Right atrium auricular region (tissue), 2 donors: ENCODE results near the gene RPL22. TPM values are rescaled to one million over a fixed set of nuclear protein-coding genes. Genes with fewer than 3 reads are reported as not detected.

Experiments
- DNase-seq: peaks from one replicate; pipeline ENCODE4 v3.0.0-alpha.2; 2019; ENCODE audit warnings: low spot score
- H3K27ac ChIP-seq, 2 donors: fragments of 200-600 bp; sonication (generic); 1 replicate in 1 of 2; 2 replicates in 1 of 2; pipeline ENCODE4 v1.5.1; 2016 to 2019
- H3K27me3 ChIP-seq, 2 donors: fragments of 200-600 bp; sonication (generic); one replicate each; pipeline versions ENCODE4 v1.5.1 to v1.6.0; 2017 to 2019
- H3K36me3 ChIP-seq: fragments of 200-600 bp; sonication (generic); one replicate; pipeline ENCODE4 v1.5.1; 2016
- H3K4me1 ChIP-seq, 2 donors: fragments of 200-600 bp; sonication (generic); one replicate each; pipeline versions ENCODE4 v1.5.1 to v1.6.0; 2017 to 2019
- H3K4me3 ChIP-seq, 2 donors: fragments of 200-600 bp; sonication (generic); 1 replicate in 1 of 2; 2 replicates in 1 of 2; pipeline ENCODE4 v1.5.1; 2017 to 2019; ENCODE audit warnings: mild to moderate bottlenecking in 1 of 2, moderate library complexity in 1 of 2
- H3K9me3 ChIP-seq, 2 donors: fragments of 200-600 bp; sonication (generic); one replicate each; pipeline ENCODE4 v1.5.1; 2019
- total RNA-seq, 2 donors: library from RNA; depleted of rRNA; stranded (reverse); fragments of >200 nt; gene quantifications; one replicate each; pipeline ENCODE4 v1.1.0, GENCODE V29; 2016
- TF ChIP-seq, protein P1 (sequence below), 2 donors: fragments of 200-600 bp; sonication (generic); IDR thresholded peaks; one replicate each; pipeline ENCODE4 v1.5.1; 2019; ENCODE audit warnings: antibody characterized with exemption in 2 of 2

The RPL22 gene
- total RNA-seq, 2 donors from 2014 or later, result 75.4 to 115 TPM

DNA sequence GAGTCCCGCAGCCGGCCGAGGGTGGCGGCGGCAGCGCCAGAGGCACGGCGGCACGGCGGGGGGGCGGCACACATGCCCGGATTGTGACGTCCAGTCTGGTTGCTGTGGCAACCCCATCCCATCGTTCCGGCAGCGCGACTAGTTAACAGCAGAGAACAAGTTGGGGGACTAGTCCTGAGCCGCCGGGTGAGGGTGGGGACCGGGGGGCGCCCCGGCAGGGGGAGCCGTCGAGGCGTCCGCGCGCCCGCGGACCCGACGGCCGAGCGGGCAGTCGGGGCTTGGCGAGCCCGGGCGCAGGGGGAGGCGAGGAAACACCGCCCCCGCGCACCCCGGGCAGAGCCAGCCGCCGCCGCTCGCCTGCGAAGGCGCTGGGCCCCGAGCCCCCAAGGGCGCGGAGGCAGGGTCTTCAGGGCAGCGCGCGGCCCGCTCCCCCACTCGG, 19.1 kb downstream of the RPL22 start, which contains the start of gene CHD5:
TSS of gene CHD5 (minus strand) at position 54 of the 439 bp plus-strand sequence. CDS start 298 bp downstream, outside the sequence.
- H3K27ac ChIP-seq, result no peak within 1 kb of the TSS
- H3K27me3 ChIP-seq, result peaks cover 0 to 8% of the 10 kb centered on the region in 2 donors
- peaks cover 3% of the 10 kb centered on the region for H3K36me3 ChIP-seq
- peak within 1 kb of the TSS; percentile 28 to 37 for H3K4me3 ChIP-seq
- TF ChIP-seq, protein P1, sequence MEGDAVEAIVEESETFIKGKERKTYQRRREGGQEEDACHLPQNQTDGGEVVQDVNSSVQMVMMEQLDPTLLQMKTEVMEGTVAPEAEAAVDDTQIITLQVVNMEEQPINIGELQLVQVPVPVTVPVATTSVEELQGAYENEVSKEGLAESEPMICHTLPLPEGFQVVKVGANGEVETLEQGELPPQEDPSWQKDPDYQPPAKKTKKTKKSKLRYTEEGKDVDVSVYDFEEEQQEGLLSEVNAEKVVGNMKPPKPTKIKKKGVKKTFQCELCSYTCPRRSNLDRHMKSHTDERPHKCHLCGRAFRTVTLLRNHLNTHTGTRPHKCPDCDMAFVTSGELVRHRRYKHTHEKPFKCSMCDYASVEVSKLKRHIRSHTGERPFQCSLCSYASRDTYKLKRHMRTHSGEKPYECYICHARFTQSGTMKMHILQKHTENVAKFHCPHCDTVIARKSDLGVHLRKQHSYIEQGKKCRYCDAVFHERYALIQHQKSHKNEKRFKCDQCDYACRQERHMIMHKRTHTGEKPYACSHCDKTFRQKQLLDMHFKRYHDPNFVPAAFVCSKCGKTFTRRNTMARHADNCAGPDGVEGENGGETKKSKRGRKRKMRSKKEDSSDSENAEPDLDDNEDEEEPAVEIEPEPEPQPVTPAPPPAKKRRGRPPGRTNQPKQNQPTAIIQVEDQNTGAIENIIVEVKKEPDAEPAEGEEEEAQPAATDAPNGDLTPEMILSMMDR (IDR thresholded peaks at IDR 0.05), result no peak
- H3K4me1 ChIP-seq, result peaks cover 0 to 25% of the 10 kb centered on the region in 2 donors
- H3K9me3 ChIP-seq, result no peaks in the 10 kb centered on the region
- no peak for DNase-seq

DNA sequence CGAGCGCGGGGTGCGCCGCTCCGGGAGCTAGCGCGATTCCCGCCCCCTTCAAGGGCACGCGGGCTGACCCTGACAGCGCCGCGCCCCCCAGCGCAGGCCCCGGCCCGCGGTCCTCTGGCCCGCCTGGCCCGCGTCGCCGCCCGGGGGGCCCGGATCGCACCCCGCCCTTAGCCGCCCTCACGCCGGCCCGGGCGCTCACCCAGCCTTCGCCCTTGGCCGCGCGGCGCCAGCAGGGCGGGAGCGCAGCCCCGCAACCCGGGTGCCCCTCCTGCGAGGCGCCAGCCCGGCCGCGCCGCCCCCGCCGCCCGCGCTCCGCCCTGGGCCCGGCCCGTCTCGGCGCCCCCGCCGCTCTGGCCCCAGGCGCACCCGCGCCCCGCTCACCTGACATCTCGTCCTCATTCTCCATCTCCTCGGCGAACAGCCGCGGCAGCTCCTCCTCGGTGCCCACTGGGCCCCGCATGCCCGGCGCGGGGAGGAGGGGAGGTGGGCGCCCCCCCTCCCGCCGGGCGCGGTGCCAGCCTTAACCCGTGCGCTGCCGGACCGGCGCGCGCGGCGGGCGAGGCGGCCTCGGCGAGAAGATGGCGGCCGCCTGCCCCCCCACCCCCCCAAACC, 19.7 kb downstream of the RPL22 start:
- Histone ChIP-seq H3K27ac (no peak overlapping the region), H3K27me3 (peaks cover 0 to 8% of the 10 kb centered on the region in 2 donors)
- TF ChIP-seq, protein P1 (IDR thresholded peaks at IDR 0.05), result no peak

DNA sequence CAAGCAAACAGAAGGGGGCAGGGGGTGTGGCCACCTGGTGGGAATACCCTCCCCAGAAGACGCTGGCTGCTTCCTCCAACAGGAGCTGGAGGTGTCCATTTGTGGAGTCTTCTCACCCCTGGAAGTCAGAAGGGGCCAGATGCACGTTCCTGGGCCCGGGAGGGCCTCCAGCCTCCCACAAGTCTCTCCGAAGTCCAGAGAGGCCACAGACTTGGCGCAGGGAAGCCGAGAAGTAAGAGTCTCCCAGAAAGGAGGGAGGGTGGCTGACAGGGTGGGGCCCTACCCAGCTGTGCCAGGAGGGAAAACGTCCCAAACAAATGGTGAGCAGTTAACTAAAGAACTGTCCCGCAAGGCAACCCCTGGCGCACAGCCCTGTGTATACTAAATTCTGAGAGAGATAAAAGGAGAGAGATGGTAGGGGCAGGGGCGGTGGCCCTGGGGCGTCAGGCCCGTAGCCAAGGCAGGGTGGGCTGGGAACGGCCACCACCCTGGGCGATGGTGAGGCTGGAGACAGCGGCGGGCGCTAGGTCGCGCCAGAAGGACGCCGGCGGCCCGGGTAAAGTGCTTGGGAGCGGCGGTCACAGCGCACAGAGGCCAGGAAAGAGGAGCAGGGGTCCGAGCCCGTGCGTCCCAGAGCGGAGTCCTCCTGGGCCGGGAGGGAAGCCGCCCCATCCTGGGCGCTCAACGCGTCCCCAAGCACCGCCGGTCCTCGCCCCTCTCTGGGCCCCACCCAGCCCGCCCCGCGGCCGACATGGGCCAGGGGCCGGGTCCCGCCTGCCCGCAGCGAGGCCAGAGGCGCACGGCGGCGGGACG, 20.4 kb downstream of the RPL22 start:
- H3K4me1 ChIP-seq, result peaks cover 0 to 25% of the 10 kb centered on the region in 2 donors
- peak overlapping the region; percentile 28 to 35 for H3K4me3 ChIP-seq
- no peak for DNase-seq
- H3K27me3 ChIP-seq, result peaks cover 0 to 8% of the 10 kb centered on the region in 2 donors
- TF ChIP-seq, protein P1 (IDR thresholded peaks at IDR 0.05), result no peak
- H3K27ac ChIP-seq, result no peak overlapping the region
- H3K9me3 ChIP-seq, result no peaks in the 10 kb centered on the region
- no peaks in the 10 kb centered on the region for H3K36me3 ChIP-seq

More for the DNA sequence above, 19.7 kb downstream of the RPL22 start:
- peaks cover 0 to 25% of the 10 kb centered on the region in 2 donors for H3K4me1 ChIP-seq
- DNase-seq, result no peak
- H3K4me3 ChIP-seq, result peak overlapping the region in 1 of 2 donors; percentile 37
- H3K9me3 ChIP-seq, result no peaks in the 10 kb centered on the region
- no peaks in the 10 kb centered on the region for H3K36me3 ChIP-seq

DNA sequence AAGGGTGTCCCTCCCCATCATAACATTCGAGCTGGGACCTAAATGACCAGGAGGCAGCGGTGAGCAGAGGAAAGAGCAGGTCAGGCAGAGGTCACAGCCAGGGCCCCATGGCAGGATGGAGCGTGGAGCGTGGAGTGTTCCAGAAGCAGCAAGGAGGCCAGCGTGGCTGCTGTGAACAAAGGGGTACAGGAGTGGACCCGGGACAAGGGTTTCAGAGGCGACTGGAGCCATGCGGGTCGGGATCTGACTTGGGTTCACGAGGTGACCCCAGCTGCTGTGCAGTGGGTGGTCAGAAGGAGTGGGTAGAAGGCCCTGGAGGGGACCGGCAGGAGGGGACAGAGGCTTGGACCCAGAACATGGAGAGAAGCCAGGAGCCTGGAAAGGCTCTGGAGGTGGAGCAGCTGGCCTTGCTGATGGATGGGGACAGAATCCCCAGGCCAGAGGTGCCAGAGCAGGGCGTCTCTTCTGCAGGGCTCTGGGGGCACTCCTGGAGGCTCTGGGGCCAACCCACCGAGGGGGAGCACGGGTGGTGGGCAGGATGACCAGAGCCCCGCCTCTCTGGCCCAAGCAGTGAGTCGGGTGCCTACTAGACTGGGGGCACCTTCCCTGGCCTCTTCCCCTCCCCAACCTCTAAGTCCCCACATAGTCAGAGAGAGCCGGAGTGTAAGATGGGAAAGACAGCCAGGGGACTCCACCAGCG, 21.6 kb downstream of the RPL22 start:
- Histone ChIP-seq H3K27me3 (peaks cover 0 to 8% of the 10 kb centered on the region in 2 donors), H3K9me3 (no peaks in the 10 kb centered on the region), H3K4me1 (peaks cover 0 to 25% of the 10 kb centered on the region in 2 donors), H3K27ac (no peak overlapping the region), H3K4me3 (no peak overlapping the region), H3K36me3 (no peaks in the 10 kb centered on the region)
- TF ChIP-seq, protein P1 (IDR thresholded peaks at IDR 0.05), result no peak
- DNase-seq, result no peak

DNA sequence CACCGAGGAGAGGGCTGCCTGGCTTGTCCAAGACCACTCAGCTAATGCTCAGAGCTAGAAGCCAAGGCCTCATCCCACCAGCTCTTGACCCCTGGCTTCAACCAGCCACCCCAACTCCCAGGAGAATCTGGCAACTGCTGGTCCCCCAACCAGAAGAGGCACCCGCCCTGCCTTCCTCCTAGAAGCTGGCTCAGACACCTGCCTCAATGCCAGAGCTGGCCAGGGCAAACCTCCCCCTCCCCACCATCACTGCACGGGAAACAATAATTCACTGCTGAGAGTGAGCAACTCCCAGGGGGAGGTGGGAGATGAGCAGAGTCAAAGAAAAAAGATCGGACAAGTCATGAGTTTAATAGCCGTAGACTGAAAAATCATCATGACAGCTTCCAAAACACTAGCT, 22.6 kb downstream of the RPL22 start:
- H3K27ac ChIP-seq, result no peak overlapping the region
- H3K9me3 ChIP-seq, result no peaks in the 10 kb centered on the region
- TF ChIP-seq, protein P1 (IDR thresholded peaks at IDR 0.05), result no peak
- no peak for DNase-seq
- H3K4me1 ChIP-seq, result peaks cover 0 to 25% of the 10 kb centered on the region in 2 donors
- H3K4me3 ChIP-seq, result no peak overlapping the region
- H3K36me3 ChIP-seq, result no peaks in the 10 kb centered on the region
- peaks cover 0 to 8% of the 10 kb centered on the region in 2 donors for H3K27me3 ChIP-seq
